SK-N-SH (cell line): ENCODE data around the gene PRPF4. TPM values are rescaled to one million over a fixed set of nuclear protein-coding genes. Genes with fewer than 3 reads are reported as not detected.

Source experiments
- CTCF ChIA-PET: fragments of 300-600, 350-600 bp; formaldehyde crosslinking; extraction: SDS; loops from one replicate; lab custom pipeline; 2021; lab: Yijun Ruan, JAX
- POLR2A ChIA-PET: fragments of 350-600 bp; sonication (Branson Sonifier 250); formaldehyde crosslinking; extraction: SDS; loops from one replicate; lab custom pipeline; 2020; ENCODE audit warnings: antibody characterized with exemption, inconsistent platforms; lab: Yijun Ruan, JAX
- DNase-seq: peaks from one replicate; pipeline ENCODE4 v3.0.0; 2012
- H2AFZ ChIP-seq: fragments of 200-600 bp; sonication (generic); 2 replicates; pipeline ENCODE4 v1.8.1; 2016; ENCODE audit warnings: antibody characterized with exemption, mild to moderate bottlenecking, low read depth
- H3F3A ChIP-seq: fragments of 200-600 bp; sonication (generic); replicated peaks from 2 replicates; pipeline ENCODE3; 2016; ENCODE audit warnings: antibody characterized with exemption, mild to moderate bottlenecking; ENCODE audit not compliant: insufficient read depth
- H3K27ac ChIP-seq, 2 experiments: fragments of 200-500 bp in 1 of 2; fragments of 200-600 bp in 1 of 2; sonication (Bioruptor generic) in 1 of 2; sonication (generic), shearing (Covaris generic) in 1 of 2; 2 replicates each; pipeline versions ENCODE4 v1.5.1 to v1.6.1; 2014 to 2016; ENCODE audit warnings: low read depth in 2 of 2, inconsistent platforms in 1 of 2, low read length in 1 of 2, mild to moderate bottlenecking in 1 of 2, mixed read lengths in 1 of 2
- H3K27me3 ChIP-seq: fragments of 200-600 bp; sonication (generic), shearing (Covaris generic); 2 replicates; pipeline ENCODE4 v1.6.1; 2016; ENCODE audit warnings: mixed run types; ENCODE audit not compliant: insufficient read depth
- H3K36me3 ChIP-seq, 2 experiments: fragments of 200-500 bp in 1 of 2; fragments of 200-600 bp in 1 of 2; sonication (Bioruptor generic) in 1 of 2; sonication (generic) in 1 of 2; replicated peaks in 1 of 2; 2 replicates each; pipeline versions ENCODE3 to v1.5.1; 2014 to 2016; ENCODE audit warnings: low read length in 1 of 2, mild to moderate bottlenecking in 1 of 2; ENCODE audit not compliant: insufficient read depth in 2 of 2, control insufficient read depth in 1 of 2
- H3K4me1 ChIP-seq, 2 experiments: fragments of 200-500 bp in 1 of 2; fragments of 200-600 bp in 1 of 2; sonication (Bioruptor generic) in 1 of 2; sonication (generic), shearing (Covaris generic) in 1 of 2; 2 replicates each; pipeline versions ENCODE4 v1.5.1 to v1.6.1; 2014 to 2016; ENCODE audit warnings: low read depth in 1 of 2, low read length in 1 of 2, mixed run types in 1 of 2; ENCODE audit not compliant: insufficient read depth in 2 of 2, control insufficient read depth in 1 of 2
- H3K4me2 ChIP-seq: fragments of 200-600 bp; sonication (generic), shearing (Covaris generic); 2 replicates; pipeline ENCODE4 v1.6.1; 2017; ENCODE audit warnings: mixed run types
- H3K4me3 ChIP-seq, 2 experiments: fragments of 200-500 bp in 1 of 2; fragments of 200-600 bp in 1 of 2; sonication (Bioruptor generic) in 1 of 2; sonication (generic), shearing (Covaris generic) in 1 of 2; 2 replicates each; pipeline versions ENCODE4 v1.5.1 to v1.8.1; 2014 to 2016; ENCODE audit warnings: low read depth in 2 of 2, inconsistent platforms in 1 of 2, low read length in 1 of 2, mild to moderate bottlenecking in 1 of 2, mixed read lengths in 1 of 2, moderate library complexity in 1 of 2
- H3K79me2 ChIP-seq: fragments of 200-600 bp; sonication (generic); 2 replicates; pipeline ENCODE4 v1.8.1; 2017; ENCODE audit warnings: mild to moderate bottlenecking; ENCODE audit not compliant: insufficient read depth
- H3K9ac ChIP-seq: fragments of 200-600 bp; sonication (generic); 2 replicates; pipeline ENCODE4 v1.6.1; 2017; ENCODE audit warnings: mixed run types
- H3K9me2 ChIP-seq: fragments of 200-600 bp; sonication (generic); 2 replicates; pipeline ENCODE4 v1.6.1; 2017; ENCODE audit warnings: mixed run types
- H3K9me3 ChIP-seq: fragments of 200-600 bp; sonication (generic); 2 replicates; pipeline ENCODE4 v1.6.1; 2017; ENCODE audit warnings: mixed run types, mild to moderate bottlenecking, moderate library complexity
- H4K20me1 ChIP-seq: fragments of 200-600 bp; sonication (generic); 2 replicates; pipeline ENCODE4 v1.6.1; 2017; ENCODE audit warnings: mild to moderate bottlenecking, mixed run types; ENCODE audit not compliant: insufficient read depth
- CHD2 ChIP-seq: fragments of 150-350 bp; IDR thresholded peaks from 2 replicates; pipeline ENCODE4 v1.6.1; 2018; ENCODE audit warnings: low read length; ENCODE audit not compliant: partially characterized antibody
- EP300 ChIP-seq, 2 experiments: IDR thresholded peaks; 2 replicates each; pipeline versions ENCODE4 v1.4.0 to v1.6.1; 2012; ENCODE audit warnings: borderline replicate concordance in 1 of 2, low read depth in 1 of 2, low read length in 1 of 2
- FOSL2 ChIP-seq: IDR thresholded peaks from 2 replicates; pipeline ENCODE4 v1.4.0; 2012; ENCODE audit warnings: low read depth, mild to moderate bottlenecking, moderate library complexity, borderline replicate concordance
- FOXM1 ChIP-seq: IDR thresholded peaks from 2 replicates; pipeline ENCODE4 v1.4.0; 2012; ENCODE audit warnings: low read depth, mild to moderate bottlenecking
- GABPA ChIP-seq: IDR thresholded peaks from 2 replicates; pipeline ENCODE4 v1.4.0; 2012; ENCODE audit warnings: low read depth, mild to moderate bottlenecking
- MXI1 ChIP-seq: IDR thresholded peaks from 2 replicates; pipeline ENCODE4 v1.6.1; 2012; ENCODE audit warnings: mild to moderate bottlenecking, low read depth, low read length, improper control_type of control experiment
- POLR2AphosphoS5 ChIP-seq: IDR thresholded peaks from 2 replicates; pipeline ENCODE4 v1.6.1; 2012; ENCODE audit warnings: low read depth, low read length
- RAD21 ChIP-seq: IDR thresholded peaks from 2 replicates; pipeline ENCODE4 v1.6.1; 2012; ENCODE audit warnings: mild to moderate bottlenecking, low read length
- RCOR1 ChIP-seq: fragments of 150-350 bp; IDR thresholded peaks from 2 replicates; pipeline ENCODE4 v1.6.1; 2017; ENCODE audit warnings: antibody characterized with exemption, low read length
- REST ChIP-seq: IDR thresholded peaks from 2 replicates; pipeline ENCODE4 v1.6.1; 2012; ENCODE audit warnings: mild to moderate bottlenecking, low read depth, low read length, moderate library complexity
- RXRA ChIP-seq: IDR thresholded peaks from 2 replicates; pipeline ENCODE4 v1.4.0; 2012; ENCODE audit warnings: low read depth, mild to moderate bottlenecking, borderline replicate concordance
- SMC3 ChIP-seq: IDR thresholded peaks from 2 replicates; pipeline ENCODE4 v1.6.1; 2012; ENCODE audit warnings: low read depth, low read length, improper control_type of control experiment
- TCF12 ChIP-seq: IDR thresholded peaks from 2 replicates; pipeline ENCODE4 v1.4.0; 2012
- YY1 ChIP-seq: IDR thresholded peaks from 2 replicates; pipeline ENCODE4 v1.4.0; 2012; ENCODE audit warnings: low read depth, mild to moderate bottlenecking
- WGBS: methylation state at CpG from one replicate; pipeline ENCODE4 v1.1.6; 2017; ENCODE audit warnings: low lambda C conversion rate; 5-methylcytosine and 5-hydroxymethylcytosine counted together
- polyA plus RNA-seq, 3 experiments: library from polyadenylated mRNA; depleted of rRNA; stranded (reverse); fragments of >200 nt; gene quantifications; 2 replicates each; pipeline ENCODE4 v1.2.3, GENCODE V29; 2012
- TF ChIP-seq, protein P1 (sequence below): IDR thresholded peaks from 2 replicates; pipeline ENCODE4 v1.4.0; 2012; ENCODE audit warnings: low read depth, borderline replicate concordance
- TF ChIP-seq, protein P2 (sequence below): IDR thresholded peaks from 2 replicates; pipeline ENCODE4; 2012

Gene PRPF4
- polyA plus RNA-seq, 1 of the 3 experiments (the other 2 are of a cell fraction): 23.2 TPM

DNA sequence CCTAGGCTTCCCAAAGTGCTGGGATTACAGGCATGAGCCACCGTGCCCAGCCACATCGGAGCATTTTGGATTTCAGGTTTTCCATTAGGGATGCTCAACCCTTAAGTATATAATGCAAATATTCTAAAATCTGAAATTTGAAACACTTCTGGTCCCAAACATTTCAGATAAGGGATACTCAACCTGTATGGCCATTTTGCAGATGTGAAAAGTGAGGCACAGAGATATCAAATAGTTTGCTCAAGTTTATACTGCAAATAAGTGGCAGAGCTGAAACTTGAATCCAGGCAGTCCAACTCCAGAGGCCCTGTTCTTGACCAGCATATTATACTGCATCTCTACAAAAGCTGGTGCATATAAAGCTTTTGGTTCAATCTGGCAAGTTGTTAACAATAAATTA, 62.3 kb downstream of the PRPF4 start:
- ChIA-PET POLR2A (interaction anchor here (0.6 kb wide), 1 partner anchor 406 kb away, joined by 3 read pairs; no protein-coding TSS in a partner anchor), CTCF (interaction anchor here (1.1 kb wide), 1 partner anchor 19 kb away, joined by 4 read pairs; no protein-coding TSS in a partner anchor)
- H3K9me2 ChIP-seq: no peaks in the 10 kb centered on the region
- no peaks in the 10 kb centered on the region for H3K9me3 ChIP-seq
- H3K27me3 ChIP-seq: no peaks in the 10 kb centered on the region
- no peak overlapping the region for H3K9ac ChIP-seq
- H3K79me2 ChIP-seq: peaks cover 4% of the 10 kb centered on the region; the same call in 1 of the 2 replicates
- H4K20me1 ChIP-seq: no peaks in the 10 kb centered on the region
- 100% methylated on average over 2 of the region's 2 CpGs for WGBS
- TF ChIP-seq TCF12 (no peak), RAD21 (no peak), REST (no peak), GABPA (no peak), FOSL2 (no peak), RXRA (no peak), CHD2 (no peak), EP300 (IDR thresholded peaks at IDR 0.05; ENCODE audit: borderline replicate concordance in 1 of 2, low read depth in 1 of 2, low read length in 1 of 2) (no peak), MXI1 (no peak), POLR2AphosphoS5 (no peak), YY1 (no peak), FOXM1 (no peak), RCOR1 (no peak), SMC3 (no peak)
- TF ChIP-seq, protein P1, sequence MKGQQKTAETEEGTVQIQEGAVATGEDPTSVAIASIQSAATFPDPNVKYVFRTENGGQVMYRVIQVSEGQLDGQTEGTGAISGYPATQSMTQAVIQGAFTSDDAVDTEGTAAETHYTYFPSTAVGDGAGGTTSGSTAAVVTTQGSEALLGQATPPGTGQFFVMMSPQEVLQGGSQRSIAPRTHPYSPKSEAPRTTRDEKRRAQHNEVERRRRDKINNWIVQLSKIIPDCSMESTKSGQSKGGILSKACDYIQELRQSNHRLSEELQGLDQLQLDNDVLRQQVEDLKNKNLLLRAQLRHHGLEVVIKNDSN: no peak
- TF ChIP-seq, protein P2, sequence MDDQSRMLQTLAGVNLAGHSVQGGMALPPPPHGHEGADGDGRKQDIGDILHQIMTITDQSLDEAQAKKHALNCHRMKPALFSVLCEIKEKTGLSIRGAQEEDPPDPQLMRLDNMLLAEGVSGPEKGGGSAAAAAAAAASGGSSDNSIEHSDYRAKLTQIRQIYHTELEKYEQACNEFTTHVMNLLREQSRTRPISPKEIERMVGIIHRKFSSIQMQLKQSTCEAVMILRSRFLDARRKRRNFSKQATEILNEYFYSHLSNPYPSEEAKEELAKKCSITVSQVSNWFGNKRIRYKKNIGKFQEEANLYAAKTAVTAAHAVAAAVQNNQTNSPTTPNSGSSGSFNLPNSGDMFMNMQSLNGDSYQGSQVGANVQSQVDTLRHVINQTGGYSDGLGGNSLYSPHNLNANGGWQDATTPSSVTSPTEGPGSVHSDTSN: no peak
- no peak overlapping the region for H2AFZ ChIP-seq
- peaks cover 4% of the 10 kb centered on the region for H3F3A ChIP-seq
- DNase-seq: no peak
- H3K4me3 ChIP-seq: no peak overlapping the region
- H3K36me3 ChIP-seq: no peaks in the 10 kb centered on the region
- peaks cover 0 to 9% of the 10 kb centered on the region in 2 experiments; a peak in 3 of 4 replicates for H3K4me1 ChIP-seq
- H3K27ac ChIP-seq: no peak overlapping the region
- no peak overlapping the region for H3K4me2 ChIP-seq
